ENCODE measurements around the gene IDUA.
A peak's percentile ranks its signal among the peaks of the same experiment; 100 is the strongest.

Gene IDUA

DNA sequence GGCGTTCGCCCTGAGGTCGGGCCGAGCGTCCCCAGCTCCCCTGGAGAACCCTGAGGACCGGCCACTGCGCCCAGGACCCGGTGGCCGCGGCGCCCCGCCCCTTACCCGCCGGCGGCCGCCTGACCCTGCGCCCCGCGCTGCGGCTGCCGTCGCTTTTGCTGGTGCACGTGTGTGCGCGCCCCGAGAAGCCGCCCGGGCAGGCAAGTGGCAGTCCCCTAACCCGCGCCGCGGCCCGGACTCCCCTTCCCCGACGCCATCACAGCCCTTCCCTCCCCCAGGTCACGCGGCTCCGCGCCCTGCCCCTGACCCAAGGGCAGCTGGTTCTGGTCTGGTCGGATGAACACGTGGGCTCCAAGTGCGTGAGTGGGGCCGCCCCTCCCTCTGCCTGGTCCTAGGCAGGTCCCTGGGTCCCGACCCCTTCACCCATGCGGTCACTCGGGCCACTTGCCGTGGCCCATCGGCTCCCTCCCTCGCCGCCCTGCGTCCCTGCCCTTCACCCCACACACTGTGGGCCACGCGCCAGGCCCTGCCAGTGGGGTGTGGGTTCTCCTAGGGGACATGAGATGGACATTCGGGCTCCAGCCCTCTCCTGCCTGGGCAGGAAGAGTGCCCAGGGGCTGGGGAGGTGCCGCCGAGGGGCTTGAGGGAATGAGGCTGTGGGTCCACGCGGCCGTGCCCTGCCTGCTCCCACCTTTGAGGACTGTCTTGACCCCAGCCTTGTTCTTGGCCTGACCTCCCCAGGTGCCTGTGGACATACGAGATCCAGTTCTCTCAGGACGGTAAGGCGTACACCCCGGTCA lies 16.6 kb downstream of the IDUA start:
- H3K4me1 ChIP-seq (ENCODE audit: control insufficient read depth, low read depth, low read length) = no peaks in the 10 kb centered on the region
- H3K36me3 ChIP-seq (ENCODE audit: control insufficient read depth, low read depth, low read length) = no peaks in the 10 kb centered on the region
- no peak overlapping the region for H3K27ac ChIP-seq (ENCODE audit: low read length)
- H3K9ac ChIP-seq (ENCODE audit: low read length) = no peak overlapping the region
- peaks cover 98% of the 10 kb centered on the region for H3K27me3 ChIP-seq (ENCODE audit: control insufficient read depth, insufficient read depth, low read length)
- peak overlapping the region; percentile 30 for H3K4me3 ChIP-seq (ENCODE audit: low read length)
- no peaks in the 10 kb centered on the region for H3K9me3 ChIP-seq (ENCODE audit: control insufficient read depth, low read depth, low read length)

DNA sequence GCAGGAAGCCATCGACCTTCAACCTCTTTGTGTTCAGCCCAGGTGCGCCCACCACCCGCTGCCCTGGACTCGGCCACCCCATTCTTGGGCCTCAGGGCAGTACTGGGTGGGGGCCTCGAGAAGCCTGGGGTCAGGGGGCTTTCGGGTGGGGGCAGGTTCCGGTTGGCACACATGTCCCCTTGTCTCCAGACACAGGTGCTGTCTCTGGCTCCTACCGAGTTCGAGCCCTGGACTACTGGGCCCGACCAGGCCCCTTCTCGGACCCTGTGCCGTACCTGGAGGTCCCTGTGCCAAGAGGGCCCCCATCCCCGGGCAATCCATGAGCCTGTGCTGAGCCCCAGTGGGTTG lies 17.2 kb downstream of the IDUA start:
- Histone ChIP-seq H3K27ac (ENCODE audit: low read length) (no peak overlapping the region), H3K9me3 (ENCODE audit: control insufficient read depth, low read depth, low read length) (no peaks in the 10 kb centered on the region), H3K4me1 (ENCODE audit: control insufficient read depth, low read depth, low read length) (peaks cover 2% of the 10 kb centered on the region), H3K36me3 (ENCODE audit: control insufficient read depth, low read depth, low read length) (no peaks in the 10 kb centered on the region), H3K9ac (ENCODE audit: low read length) (no peak overlapping the region), H3K27me3 (ENCODE audit: control insufficient read depth, insufficient read depth, low read length) (peaks cover 98% of the 10 kb centered on the region), H3K4me3 (ENCODE audit: low read length) (no peak overlapping the region)

DNA sequence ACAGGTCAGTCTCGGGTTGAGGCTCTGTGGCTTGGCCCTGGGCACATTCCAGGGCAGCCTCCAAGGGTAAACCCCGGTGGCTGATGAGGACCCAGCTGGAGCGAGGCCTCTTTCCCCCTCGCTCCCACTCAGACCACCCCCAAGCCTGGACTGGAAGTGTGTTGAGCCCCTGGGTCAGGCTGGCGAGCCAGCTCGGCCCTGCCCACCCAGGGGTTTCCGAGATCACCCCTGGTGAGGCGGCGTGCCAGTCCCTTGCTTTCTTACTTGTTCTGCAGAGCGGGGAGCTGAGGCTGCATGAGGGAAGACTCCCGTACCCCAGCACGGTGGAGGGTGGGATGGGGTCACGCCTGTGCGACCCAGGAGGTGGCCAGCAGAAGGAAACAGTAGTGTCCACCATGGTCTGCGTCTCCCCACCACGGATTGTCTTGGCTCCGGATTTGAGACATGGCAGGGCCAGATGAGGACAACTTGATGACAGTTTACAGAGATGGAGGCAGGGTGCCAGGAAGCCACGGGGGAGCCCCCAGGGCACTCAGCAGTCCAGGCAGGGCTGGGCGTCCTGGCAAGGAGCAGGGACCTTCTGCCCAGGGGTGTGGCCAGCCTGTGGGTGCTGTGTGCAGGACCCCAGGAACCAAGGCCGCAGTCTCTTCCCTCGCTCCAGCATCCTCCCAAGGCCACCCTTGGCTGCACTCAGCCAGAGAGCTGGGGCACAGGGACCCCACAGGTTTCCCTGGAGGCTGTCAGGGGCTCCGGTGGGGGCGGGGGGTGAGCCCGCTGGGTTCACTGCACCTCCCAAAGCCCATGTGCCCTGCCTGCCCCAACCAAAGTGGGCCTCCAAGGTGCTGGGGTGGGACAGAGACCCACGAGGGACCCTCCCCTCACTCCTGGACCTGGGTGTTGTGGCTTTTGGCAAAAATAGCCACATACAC lies 18.0 kb downstream of the IDUA start:
- H3K4me3 ChIP-seq (ENCODE audit: low read length) = no peak overlapping the region
- H3K27me3 ChIP-seq (ENCODE audit: control insufficient read depth, insufficient read depth, low read length) = peaks cover 95% of the 10 kb centered on the region
- no peaks in the 10 kb centered on the region for H3K9me3 ChIP-seq (ENCODE audit: control insufficient read depth, low read depth, low read length)
- H3K4me1 ChIP-seq (ENCODE audit: control insufficient read depth, low read depth, low read length) = peaks cover 4% of the 10 kb centered on the region
- no peak overlapping the region for H3K9ac ChIP-seq (ENCODE audit: low read length)
- no peak overlapping the region for H3K27ac ChIP-seq (ENCODE audit: low read length)
- H3K36me3 ChIP-seq (ENCODE audit: control insufficient read depth, low read depth, low read length) = no peaks in the 10 kb centered on the region

DNA sequence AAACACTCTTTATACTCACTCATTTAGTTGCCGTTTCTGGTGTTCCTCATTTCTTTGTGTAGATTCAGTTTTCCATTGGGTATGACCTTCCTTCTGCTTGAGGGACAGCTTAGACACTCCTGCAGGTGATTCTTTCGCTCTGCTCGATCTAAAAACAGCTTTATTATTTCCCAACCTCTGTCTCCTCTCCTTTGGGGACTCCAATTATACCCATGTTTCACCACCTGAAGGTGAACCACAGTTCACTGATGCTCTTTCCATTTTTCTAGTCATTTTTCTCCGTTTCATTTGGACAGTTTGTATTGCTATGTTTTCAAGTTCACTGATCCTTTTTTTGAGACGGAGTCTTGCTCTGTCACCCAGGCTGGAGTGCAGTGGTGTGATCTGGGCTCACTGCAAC lies 20.0 kb downstream of the IDUA start:
- Histone ChIP-seq H3K9me3 (ENCODE audit: control insufficient read depth, low read depth, low read length) (no peaks in the 10 kb centered on the region), H3K27ac (ENCODE audit: low read length) (no peak overlapping the region), H3K4me1 (ENCODE audit: control insufficient read depth, low read depth, low read length) (peaks cover 4% of the 10 kb centered on the region), H3K27me3 (ENCODE audit: control insufficient read depth, insufficient read depth, low read length) (peaks cover 88% of the 10 kb centered on the region), H3K36me3 (ENCODE audit: control insufficient read depth, low read depth, low read length) (no peaks in the 10 kb centered on the region), H3K9ac (ENCODE audit: low read length) (no peak overlapping the region), H3K4me3 (ENCODE audit: low read length) (no peak overlapping the region)

DNA sequence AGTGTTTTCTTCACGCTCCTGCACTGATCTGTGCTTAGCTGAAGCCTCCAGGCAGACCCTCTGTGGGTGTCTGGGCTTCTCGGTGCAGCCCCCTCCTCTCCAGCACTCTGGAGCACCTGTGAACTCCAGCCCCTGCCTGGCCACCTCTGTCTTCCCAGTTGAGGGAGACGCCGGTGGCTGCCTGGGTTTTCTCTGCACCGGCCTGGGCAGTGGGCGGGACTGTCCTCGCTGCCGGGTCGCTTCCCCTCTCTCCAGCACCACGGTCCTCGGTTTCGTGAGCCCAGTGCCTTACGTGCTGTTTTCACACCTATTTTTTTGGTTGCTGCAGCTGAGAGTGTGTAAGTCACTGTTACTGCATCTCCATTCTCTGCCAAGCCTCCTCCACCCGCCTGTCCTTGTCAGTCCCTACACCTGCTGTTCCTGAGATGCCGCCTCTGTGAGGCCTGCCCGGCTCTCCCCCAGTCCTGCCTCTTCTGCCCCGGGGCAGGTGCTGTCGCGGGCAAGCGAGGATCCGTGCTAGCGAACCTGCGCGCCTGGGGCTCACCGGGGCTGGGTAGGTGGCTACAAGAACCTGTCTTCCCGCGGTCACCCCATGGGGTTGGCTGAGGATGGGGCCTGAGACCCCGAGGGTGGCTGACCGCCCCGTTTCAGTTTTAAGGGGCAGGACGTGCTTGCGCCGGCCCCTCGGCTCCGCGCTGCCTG lies 22.1 kb downstream of the IDUA start:
- Histone ChIP-seq H3K4me3 (ENCODE audit: low read length) (peak overlapping the region; percentile 61), H3K9me3 (ENCODE audit: control insufficient read depth, low read depth, low read length) (no peaks in the 10 kb centered on the region), H3K27me3 (ENCODE audit: control insufficient read depth, insufficient read depth, low read length) (peaks cover 76% of the 10 kb centered on the region), H3K9ac (ENCODE audit: low read length) (no peak overlapping the region), H3K36me3 (ENCODE audit: control insufficient read depth, low read depth, low read length) (no peaks in the 10 kb centered on the region), H3K4me1 (ENCODE audit: control insufficient read depth, low read depth, low read length) (peaks cover 4% of the 10 kb centered on the region), H3K27ac (ENCODE audit: low read length) (no peak overlapping the region)

DNA sequence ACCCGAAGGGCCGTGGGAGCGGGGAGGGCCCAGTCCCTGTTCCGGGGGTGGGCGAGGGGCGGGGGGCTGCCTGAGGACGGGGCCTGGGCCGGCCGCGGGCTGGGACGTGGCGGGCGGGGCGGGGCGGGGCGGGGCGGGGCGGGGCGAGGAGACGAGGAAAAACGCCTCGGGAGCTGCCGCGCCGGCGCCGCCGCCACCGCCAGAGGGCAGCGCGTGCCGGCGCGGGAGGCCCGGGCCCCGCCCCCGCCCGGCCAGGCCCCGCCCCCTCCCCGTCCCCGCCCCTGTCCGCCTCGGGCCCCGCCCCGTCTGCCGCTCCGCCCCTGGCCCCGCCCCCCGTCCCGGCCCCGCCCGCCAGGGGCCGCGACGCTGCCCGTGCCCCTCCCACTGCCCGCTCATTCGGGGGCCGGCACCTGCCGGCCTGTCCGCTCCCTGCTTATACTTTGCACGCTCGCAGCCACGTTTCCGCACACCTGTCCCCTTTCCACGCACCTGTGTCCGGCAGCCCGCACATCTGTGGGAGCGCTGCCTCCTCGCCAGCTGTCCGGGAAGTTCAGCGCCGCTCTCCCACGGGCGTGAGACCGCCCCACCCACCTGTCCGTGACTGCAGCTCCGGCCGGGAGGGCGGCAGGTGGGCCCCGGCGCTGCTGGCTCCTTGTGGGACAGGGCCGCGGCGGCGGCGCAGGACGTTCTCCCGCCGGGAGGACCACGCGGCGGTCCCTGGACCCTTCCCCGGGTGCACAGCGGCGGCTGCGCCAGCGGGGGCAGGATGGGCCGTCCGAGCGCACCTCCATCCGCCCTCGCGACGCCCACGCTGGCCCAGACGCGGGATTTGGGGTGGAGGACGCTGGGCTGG lies 22.9 kb downstream of the IDUA start:
- Histone ChIP-seq H3K27me3 (ENCODE audit: control insufficient read depth, insufficient read depth, low read length) (peaks cover 68% of the 10 kb centered on the region), H3K4me1 (ENCODE audit: control insufficient read depth, low read depth, low read length) (peaks cover 4% of the 10 kb centered on the region), H3K27ac (ENCODE audit: low read length) (no peak overlapping the region), H3K4me3 (ENCODE audit: low read length) (peak overlapping the region; percentile 61), H3K9ac (ENCODE audit: low read length) (no peak overlapping the region), H3K9me3 (ENCODE audit: control insufficient read depth, low read depth, low read length) (no peaks in the 10 kb centered on the region), H3K36me3 (ENCODE audit: control insufficient read depth, low read depth, low read length) (no peaks in the 10 kb centered on the region)

DNA sequence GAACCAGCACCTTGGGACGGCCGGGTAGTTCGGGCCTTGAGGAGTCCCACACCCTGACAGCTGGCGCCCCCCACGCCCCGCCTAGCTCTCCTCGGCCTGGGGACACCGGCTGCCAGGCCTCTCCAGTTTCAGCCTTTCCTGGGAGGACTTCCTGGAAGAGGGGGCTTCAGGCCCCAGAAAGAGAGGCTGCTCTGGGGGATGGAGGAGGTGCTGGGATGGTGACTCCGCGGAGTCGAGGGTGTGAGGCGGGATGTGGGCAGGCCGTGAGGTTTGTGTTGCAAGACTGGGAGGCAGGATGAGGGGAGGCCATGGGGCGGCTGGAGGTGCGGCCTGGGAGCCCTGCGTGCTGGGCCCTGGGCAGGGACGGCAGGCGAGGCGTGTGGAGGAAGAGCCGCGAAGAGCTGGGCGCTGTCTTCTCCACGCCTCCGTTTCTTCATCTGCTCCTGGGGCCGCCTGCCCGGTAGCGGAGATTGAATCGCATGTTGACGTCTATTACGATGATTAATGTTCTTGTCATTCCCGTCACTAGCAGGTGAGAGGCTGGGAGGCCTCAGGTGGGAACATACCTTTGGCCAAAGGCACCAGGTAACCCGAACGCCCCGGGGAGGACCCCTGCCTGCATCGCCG lies 23.7 kb downstream of the IDUA start:
- Histone ChIP-seq H3K4me1 (ENCODE audit: control insufficient read depth, low read depth, low read length) (peaks cover 4% of the 10 kb centered on the region), H3K36me3 (ENCODE audit: control insufficient read depth, low read depth, low read length) (no peaks in the 10 kb centered on the region), H3K9ac (ENCODE audit: low read length) (no peak overlapping the region), H3K27ac (ENCODE audit: low read length) (no peak overlapping the region), H3K27me3 (ENCODE audit: control insufficient read depth, insufficient read depth, low read length) (peaks cover 61% of the 10 kb centered on the region), H3K9me3 (ENCODE audit: control insufficient read depth, low read depth, low read length) (no peaks in the 10 kb centered on the region), H3K4me3 (ENCODE audit: low read length) (peak overlapping the region; percentile 27)

DNA sequence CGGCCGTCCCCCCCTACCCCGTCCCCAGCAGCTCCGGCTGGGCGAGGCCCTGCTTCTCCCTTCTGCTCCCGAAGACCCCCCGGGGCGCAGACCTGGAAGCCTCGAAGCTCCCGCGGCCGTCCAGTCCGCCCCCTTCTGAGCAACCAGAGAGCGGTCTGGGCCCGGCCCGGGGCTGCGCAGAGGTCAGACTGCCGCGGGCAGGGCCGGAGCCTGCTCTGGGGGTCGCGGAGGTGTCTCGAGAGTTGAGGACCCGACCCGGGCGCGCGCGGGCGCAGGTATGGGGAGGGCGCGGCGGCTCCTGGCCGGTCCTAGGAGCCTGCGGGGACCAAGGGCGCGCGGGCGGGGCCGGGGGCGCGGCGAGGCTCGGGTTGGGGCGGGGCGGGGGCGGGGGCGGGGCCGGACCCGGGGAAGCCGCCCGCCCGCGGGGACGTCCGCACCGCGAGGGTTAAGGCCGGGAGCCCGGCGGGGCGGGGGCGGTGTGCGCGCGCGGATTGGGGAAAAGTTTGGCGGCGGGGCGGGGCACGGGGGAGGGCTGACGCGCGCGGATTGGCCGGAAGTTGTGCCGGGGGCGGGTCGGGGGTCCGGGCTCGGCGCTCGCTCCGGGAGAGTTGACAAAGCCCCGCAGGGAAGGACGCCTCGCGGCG lies 24.3 kb downstream of the IDUA start, which contains the start of gene FGFRL1:
FGFRL1 (plus strand) TSS at position 605 of the 644 bp plus-strand sequence. CDS start 860 bp downstream, outside the sequence.
- no peak within 1 kb of the TSS for H3K9ac ChIP-seq (ENCODE audit: low read length)
- peak within 1 kb of the TSS; percentile 51 for H3K4me3 ChIP-seq (ENCODE audit: low read length)
- H3K27me3 ChIP-seq (ENCODE audit: control insufficient read depth, insufficient read depth, low read length) = peaks cover 56% of the 10 kb centered on the region
- no peak within 1 kb of the TSS for H3K27ac ChIP-seq (ENCODE audit: low read length)
- peaks cover 4% of the 10 kb centered on the region for H3K4me1 ChIP-seq (ENCODE audit: control insufficient read depth, low read depth, low read length)
- H3K36me3 ChIP-seq (ENCODE audit: control insufficient read depth, low read depth, low read length) = no peaks in the 10 kb centered on the region
- no peaks in the 10 kb centered on the region for H3K9me3 ChIP-seq (ENCODE audit: control insufficient read depth, low read depth, low read length)

DNA sequence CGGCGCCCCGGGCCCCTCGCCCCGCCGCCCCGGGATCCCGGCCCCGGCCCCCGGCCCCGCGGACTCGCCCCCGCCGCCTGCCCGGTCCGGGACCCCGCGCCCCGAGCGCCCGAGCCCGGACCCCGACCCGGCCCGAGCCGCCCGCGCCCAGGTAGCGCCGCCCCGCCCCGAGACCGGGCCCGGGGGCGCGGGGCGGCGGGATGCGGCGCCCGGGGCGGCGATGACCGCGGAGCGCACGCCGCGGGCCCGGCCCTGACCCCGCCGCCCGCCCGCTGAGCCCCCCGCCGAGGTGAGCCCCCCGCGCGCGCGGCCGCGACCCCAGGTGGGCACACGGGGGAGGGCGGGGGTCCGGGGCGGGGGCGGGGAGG lies 24.8 kb downstream of the IDUA start:
- Histone ChIP-seq H3K27me3 (ENCODE audit: control insufficient read depth, insufficient read depth, low read length) (peaks cover 51% of the 10 kb centered on the region), H3K36me3 (ENCODE audit: control insufficient read depth, low read depth, low read length) (no peaks in the 10 kb centered on the region), H3K9me3 (ENCODE audit: control insufficient read depth, low read depth, low read length) (no peaks in the 10 kb centered on the region), H3K27ac (ENCODE audit: low read length) (no peak overlapping the region), H3K4me3 (ENCODE audit: low read length) (no peak overlapping the region), H3K9ac (ENCODE audit: low read length) (no peak overlapping the region), H3K4me1 (ENCODE audit: control insufficient read depth, low read depth, low read length) (peaks cover 4% of the 10 kb centered on the region)

DNA sequence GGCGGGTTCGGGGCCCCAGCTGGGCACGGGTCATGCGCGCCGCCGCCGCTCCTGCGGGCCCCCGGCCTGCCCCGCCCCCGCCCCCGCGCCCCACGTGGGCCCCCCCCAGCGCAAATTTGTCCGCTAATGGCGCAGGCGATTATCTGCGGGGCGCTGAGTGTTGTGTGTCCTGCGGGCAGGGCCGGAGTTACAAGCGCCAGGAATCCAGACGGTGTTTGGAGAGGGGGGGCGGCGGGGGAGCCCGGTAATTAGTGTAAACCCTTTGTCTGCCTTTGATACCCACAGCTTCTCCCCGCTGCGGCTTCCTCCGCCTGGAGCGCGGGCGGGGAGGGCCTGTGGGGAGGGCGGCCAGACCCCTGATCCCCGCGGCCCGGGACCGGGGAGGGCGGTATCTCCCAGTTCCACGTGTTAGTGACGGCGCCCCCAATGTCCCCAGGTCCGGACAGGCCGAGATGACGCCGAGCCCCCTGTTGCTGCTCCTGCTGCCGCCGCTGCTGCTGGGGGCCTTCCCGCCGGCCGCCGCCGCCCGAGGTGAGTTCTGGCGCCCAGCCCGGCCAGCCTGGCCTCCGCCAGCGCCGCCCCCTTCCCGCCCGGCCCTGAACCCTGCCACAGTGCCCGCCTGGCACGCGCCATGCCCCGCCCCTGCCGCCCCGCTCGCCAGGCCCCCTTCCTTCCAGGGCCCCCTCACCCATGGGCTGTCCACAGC lies 25.3 kb downstream of the IDUA start:
- H3K9me3 ChIP-seq (ENCODE audit: control insufficient read depth, low read depth, low read length) = no peaks in the 10 kb centered on the region
- no peak overlapping the region for H3K9ac ChIP-seq (ENCODE audit: low read length)
- H3K36me3 ChIP-seq (ENCODE audit: control insufficient read depth, low read depth, low read length) = no peaks in the 10 kb centered on the region
- H3K27ac ChIP-seq (ENCODE audit: low read length) = no peak overlapping the region
- peaks cover 46% of the 10 kb centered on the region for H3K27me3 ChIP-seq (ENCODE audit: control insufficient read depth, insufficient read depth, low read length)
- peak overlapping the region; percentile 51 for H3K4me3 ChIP-seq (ENCODE audit: low read length)
- peaks cover 4% of the 10 kb centered on the region for H3K4me1 ChIP-seq (ENCODE audit: control insufficient read depth, low read depth, low read length)

Measured in iPS-18a (cell line).